Esophagus muscularis mucosa (tissue), 4 donors: Measurements from ENCODE around the gene SERTAD1. TPM values are rescaled to one million over a fixed set of nuclear protein-coding genes. Genes with fewer than 3 reads are reported as not detected.
"Not testable (repeated sequence)": the region's sequence is repeated elsewhere in the genome, so short reads cannot be mapped to it uniquely, and the experiment has no call there.

Source experiments
- DNase-seq: peaks from one replicate; pipeline ENCODE4 v3.0.0-alpha.2; 2017; ENCODE audit errors: extremely low spot score
- H3K27ac ChIP-seq, 4 donors: fragments of 200-600 bp; sonication (generic); replicated peaks in 1 of 4; 1 replicate in 3 of 4; 2 replicates in 1 of 4; pipeline ENCODE4 v1.5.1; 2016 to 2019; ENCODE audit warnings: mild to moderate bottlenecking in 1 of 4
- H3K27me3 ChIP-seq, 4 donors: fragments of 200-600 bp; sonication (generic); one replicate each; pipeline versions ENCODE4 v1.5.1 to v1.6.0; 2016 to 2019
- H3K36me3 ChIP-seq, 4 donors: fragments of 200-600 bp; sonication (generic); one replicate each; pipeline ENCODE4 v1.5.1; 2016 to 2019
- H3K4me1 ChIP-seq, 4 donors: fragments of 200-600 bp; sonication (generic); one replicate each; pipeline ENCODE4 v1.5.1; 2016 to 2019
- H3K4me3 ChIP-seq, 4 donors: fragments of 200-600 bp; sonication (generic); 1 replicate in 2 of 4; 2 replicates in 2 of 4; pipeline ENCODE4 v1.5.1; 2016 to 2019; ENCODE audit warnings: mild to moderate bottlenecking in 4 of 4, moderate library complexity in 1 of 4
- H3K9me3 ChIP-seq, 4 donors: fragments of 200-600 bp; sonication (generic); 1 replicate in 3 of 4; 2 replicates in 1 of 4; pipeline ENCODE4 v1.5.1; 2016 to 2019
- EP300 ChIP-seq: sonication (generic); formaldehyde crosslinking; IDR thresholded peaks from one replicate; pipeline ENCODE4 v1.6.1; 2017; ENCODE audit warnings: antibody characterized with exemption
- POLR2A ChIP-seq: fragments of 450-650 bp; IDR thresholded peaks from one replicate; pipeline ENCODE4 v1.6.1; 2017; ENCODE audit warnings: antibody characterized with exemption, moderate library complexity, mild to moderate bottlenecking, low read depth
- POLR2AphosphoS5 ChIP-seq, 2 donors: sonication (generic); formaldehyde crosslinking; IDR thresholded peaks; one replicate each; pipeline ENCODE4 v1.6.1; 2017; ENCODE audit warnings: antibody characterized with exemption in 2 of 2
- WGBS: methylation state at CpG from one replicate; pipeline ENCODE4 v1.1.5; 2018; 5-methylcytosine and 5-hydroxymethylcytosine counted together
- intact Hi-C: fragments of 100-400 bp; cut with DNase I; formaldehyde crosslinking; loops from one replicate; pipeline ENCODE4 v1.15.1; 2023
- total RNA-seq, 4 donors: library from RNA; depleted of rRNA; stranded (reverse); fragments of >200 nt; gene quantifications; one replicate each; pipeline versions ENCODE4 v1.1.0 to v1.2.1, GENCODE V29; 2016
- TF ChIP-seq, protein P1 (sequence below), 3 experiments: fragments of 200-600 bp in 2 of 3; fragments of 450-650 bp in 1 of 3; sonication (generic) in 2 of 3; IDR thresholded peaks; one replicate each; pipeline ENCODE4 v1.5.1; 2017 to 2019; ENCODE audit warnings: antibody characterized with exemption in 3 of 3, mild to moderate bottlenecking in 2 of 3, moderate library complexity in 1 of 3

Gene SERTAD1
- total RNA-seq, 4 donors from 2014 or later: 13.7 to 73.1 (median 22.5) TPM

DNA sequence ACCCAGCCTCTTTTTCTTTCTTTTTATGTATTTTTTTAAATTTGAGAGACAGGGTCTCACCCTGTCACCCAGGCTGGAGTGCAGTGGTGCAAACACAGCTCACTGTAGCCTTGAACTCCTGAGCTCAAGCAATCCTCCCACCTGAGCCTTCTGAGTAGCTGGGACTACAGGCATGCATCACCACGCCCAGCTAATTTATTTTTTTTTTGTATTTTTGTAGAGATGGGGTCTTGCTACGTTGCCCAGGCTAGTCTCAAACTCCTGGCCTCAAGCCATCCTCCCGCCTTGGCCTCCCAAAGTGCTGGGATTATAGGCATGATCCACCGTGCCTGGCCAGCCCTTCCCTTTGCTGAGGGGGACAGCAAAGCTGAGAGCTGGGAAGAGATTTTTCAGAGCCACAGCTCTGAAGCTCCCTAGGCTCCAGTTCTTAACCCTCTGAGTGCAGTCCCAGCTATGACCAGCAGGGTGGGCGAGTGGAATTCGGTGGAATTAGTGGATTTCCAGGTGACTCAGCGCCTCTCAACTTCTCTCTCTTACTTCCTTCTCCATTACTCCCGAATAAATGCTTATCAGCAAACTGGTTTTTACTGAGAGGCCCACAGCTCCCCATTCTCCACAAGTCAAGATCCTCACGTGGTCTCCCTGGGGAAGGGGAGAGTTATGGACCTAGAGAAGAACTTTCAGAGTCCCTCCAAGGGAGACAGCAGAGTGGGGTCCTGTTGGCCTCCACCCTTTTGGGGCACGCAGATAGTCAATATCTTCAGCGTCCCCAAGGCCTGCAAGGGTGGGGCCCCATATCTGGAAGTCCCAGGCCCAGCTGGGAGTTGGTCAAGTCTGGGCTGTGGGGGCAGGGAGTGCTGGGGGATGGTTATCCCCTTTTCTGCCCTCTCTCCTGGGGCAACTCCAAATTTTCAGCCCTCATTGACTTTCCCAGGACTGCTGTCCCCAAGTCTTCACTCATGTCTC, 38.5 kb upstream of the SERTAD1 start:
- 23% methylated on average over 9 of the region's 11 CpGs for WGBS
- Histone ChIP-seq H3K36me3 (peaks cover 0 to 4% (median 0%) of the 10 kb centered on the region in 4 donors), H3K9me3 (no peaks in the 10 kb centered on the region), H3K27ac (peak overlapping the region; percentile 89 to 94 (median 92)), H3K4me3 (peak overlapping the region; percentile 69 to 89 (median 80)), H3K4me1 (peaks cover 27 to 53% (median 50%) of the 10 kb centered on the region in 4 donors), H3K27me3 (no peaks in the 10 kb centered on the region)
- TF ChIP-seq, protein P1, sequence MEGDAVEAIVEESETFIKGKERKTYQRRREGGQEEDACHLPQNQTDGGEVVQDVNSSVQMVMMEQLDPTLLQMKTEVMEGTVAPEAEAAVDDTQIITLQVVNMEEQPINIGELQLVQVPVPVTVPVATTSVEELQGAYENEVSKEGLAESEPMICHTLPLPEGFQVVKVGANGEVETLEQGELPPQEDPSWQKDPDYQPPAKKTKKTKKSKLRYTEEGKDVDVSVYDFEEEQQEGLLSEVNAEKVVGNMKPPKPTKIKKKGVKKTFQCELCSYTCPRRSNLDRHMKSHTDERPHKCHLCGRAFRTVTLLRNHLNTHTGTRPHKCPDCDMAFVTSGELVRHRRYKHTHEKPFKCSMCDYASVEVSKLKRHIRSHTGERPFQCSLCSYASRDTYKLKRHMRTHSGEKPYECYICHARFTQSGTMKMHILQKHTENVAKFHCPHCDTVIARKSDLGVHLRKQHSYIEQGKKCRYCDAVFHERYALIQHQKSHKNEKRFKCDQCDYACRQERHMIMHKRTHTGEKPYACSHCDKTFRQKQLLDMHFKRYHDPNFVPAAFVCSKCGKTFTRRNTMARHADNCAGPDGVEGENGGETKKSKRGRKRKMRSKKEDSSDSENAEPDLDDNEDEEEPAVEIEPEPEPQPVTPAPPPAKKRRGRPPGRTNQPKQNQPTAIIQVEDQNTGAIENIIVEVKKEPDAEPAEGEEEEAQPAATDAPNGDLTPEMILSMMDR (IDR thresholded peaks at IDR 0.05): peak; percentile 73 to 95 (median 93)
- no peak for TF ChIP-seq POLR2A
- TF ChIP-seq EP300: no peak
- peak; percentile 27 to 50 for TF ChIP-seq POLR2AphosphoS5 (IDR thresholded peaks at IDR 0.05)
- intact Hi-C loops: loop anchor here (2.0 kb wide), 2 partner anchors 64 to 134 kb away; no protein-coding TSS in a partner anchor
- DNase-seq: peak; percentile 98

DNA sequence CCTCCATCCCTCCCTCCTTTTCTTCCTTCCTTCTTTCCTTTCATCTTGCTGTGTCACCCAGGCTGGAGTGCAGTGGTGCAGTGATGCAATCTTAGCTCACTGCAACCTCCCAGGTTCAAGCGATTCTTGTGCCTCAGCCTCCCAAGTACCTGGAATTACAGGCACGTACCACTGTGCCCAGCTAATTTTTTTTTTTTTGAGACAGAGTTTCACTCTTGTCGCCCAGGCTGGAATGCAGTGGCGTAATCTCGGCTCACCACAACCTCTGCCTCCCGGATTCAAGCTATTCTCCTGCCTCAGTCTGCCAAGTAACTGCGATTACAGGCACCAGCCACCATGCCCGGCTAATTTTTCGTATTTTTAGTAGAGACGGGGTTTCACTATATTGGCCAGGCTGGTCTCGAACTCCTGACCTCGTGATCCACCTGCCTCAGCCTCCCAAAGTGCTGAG, 37.8 kb upstream of the SERTAD1 start:
- not testable (repeated sequence) for H3K36me3 ChIP-seq, H3K9me3 ChIP-seq, DNase-seq, H3K27me3 ChIP-seq
- 80% methylated on average over 12 of the region's 12 CpGs for WGBS
- Histone ChIP-seq H3K4me3 (peak overlapping the region in 2 of 4 donors; percentile 11 to 89), H3K4me1 (peaks cover 27 to 53% (median 50%) of the 10 kb centered on the region in 4 donors), H3K27ac (peak overlapping the region; percentile 89 to 94 (median 92))
- intact Hi-C loops: loop anchor here (2.0 kb wide), 2 partner anchors 65 to 135 kb away; no protein-coding TSS in a partner anchor

DNA sequence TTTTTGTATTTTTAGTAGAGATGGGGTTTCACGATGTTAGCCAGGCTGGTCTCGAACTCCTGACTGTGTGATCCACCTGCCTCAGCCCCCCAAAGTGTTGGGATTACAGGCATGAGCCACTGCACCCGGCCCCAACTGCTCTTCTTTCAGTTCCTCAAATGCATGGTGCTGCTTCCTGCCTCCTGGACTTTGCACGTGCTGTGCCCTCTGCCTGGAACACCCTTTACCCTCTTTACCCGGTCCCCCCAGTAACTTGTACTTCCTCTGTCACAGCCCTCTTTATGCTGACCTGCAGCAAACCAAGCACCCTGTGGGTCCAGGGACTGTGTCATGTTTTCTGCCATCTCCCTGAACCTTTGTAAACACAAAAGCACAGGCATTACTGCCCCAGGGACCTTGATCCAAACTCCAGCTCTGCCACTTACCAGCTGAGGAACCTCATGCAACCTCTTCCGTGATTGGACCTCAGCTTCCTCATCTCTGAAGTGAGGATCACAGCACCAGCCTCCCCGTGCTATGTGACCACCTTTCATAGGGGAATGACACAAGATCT, 36.0 kb upstream of the SERTAD1 start:
- intact Hi-C loops: no loop called here
- no peaks in the 10 kb centered on the region for H3K9me3 ChIP-seq
- 63% methylated on average over 5 of the region's 7 CpGs for WGBS
- H3K27ac ChIP-seq: peak overlapping the region in 2 of 4 donors; percentile 7 to 94
- no peaks in the 10 kb centered on the region for H3K27me3 ChIP-seq
- no peak for DNase-seq
- no peak overlapping the region for H3K4me3 ChIP-seq
- peaks cover 15 to 26% (median 20%) of the 10 kb centered on the region in 4 donors for H3K36me3 ChIP-seq
- no peak for TF ChIP-seq EP300
- no peak for TF ChIP-seq POLR2AphosphoS5 (IDR thresholded peaks at IDR 0.05)
- TF ChIP-seq, protein P1 (IDR thresholded peaks at IDR 0.05): no peak
- no peak for TF ChIP-seq POLR2A
- peaks cover 24 to 43% (median 39%) of the 10 kb centered on the region in 4 donors for H3K4me1 ChIP-seq

DNA sequence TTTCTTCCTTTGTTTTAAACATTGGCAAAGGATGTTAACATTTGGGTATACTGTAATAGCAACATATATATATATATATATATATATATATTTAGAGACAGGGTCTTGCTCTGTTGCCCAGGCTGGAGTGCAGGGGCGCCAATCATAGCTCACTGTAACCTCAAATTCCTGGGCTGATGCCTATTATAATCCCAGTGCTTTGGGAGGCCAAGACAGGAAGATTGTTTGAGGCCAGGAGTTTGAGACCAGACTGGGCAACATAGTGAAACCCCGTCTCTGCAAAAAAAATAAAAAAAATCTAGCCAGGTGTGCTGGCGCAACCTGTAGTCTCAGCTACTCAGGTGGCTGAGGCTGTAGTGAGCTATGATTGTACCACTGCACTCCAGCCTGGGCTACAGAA, 34.4 kb upstream of the SERTAD1 start:
- no peaks in the 10 kb centered on the region for H3K9me3 ChIP-seq
- no peak overlapping the region for H3K4me3 ChIP-seq
- no peak for DNase-seq
- intact Hi-C loops: no loop called here
- peaks cover 20 to 41% (median 25%) of the 10 kb centered on the region in 4 donors for H3K36me3 ChIP-seq
- peaks cover 17 to 32% (median 29%) of the 10 kb centered on the region in 4 donors for H3K4me1 ChIP-seq
- TF ChIP-seq EP300 (no peak), POLR2A (no peak), POLR2AphosphoS5 (IDR thresholded peaks at IDR 0.05) (no peak)
- TF ChIP-seq, protein P1 (IDR thresholded peaks at IDR 0.05): no peak
- 88% methylated on average over 3 of the region's 3 CpGs for WGBS
- H3K27ac ChIP-seq: no peak overlapping the region
- H3K27me3 ChIP-seq: no peaks in the 10 kb centered on the region

DNA sequence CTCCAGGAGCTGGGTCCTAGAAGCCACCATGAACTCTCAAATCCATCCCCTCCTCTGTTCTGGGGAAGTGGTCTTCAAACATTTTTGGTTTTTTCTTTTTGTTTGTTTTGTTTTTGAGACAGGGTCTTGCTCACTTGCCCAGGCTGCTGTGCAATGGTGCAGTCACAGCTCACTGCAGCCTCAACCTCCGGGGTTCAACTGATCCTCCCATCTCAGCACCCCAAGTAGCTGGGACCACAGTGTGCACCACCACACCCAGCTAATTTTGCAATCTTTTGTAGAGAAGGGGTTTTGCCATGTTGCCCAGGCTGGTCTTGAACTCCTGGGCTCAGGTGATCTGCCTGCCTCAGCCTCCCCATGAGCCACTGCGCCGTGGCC, 32.8 kb upstream of the SERTAD1 start:
- H3K9me3 ChIP-seq: no peaks in the 10 kb centered on the region
- DNase-seq: no peak
- no peak overlapping the region for H3K4me3 ChIP-seq
- H3K27me3 ChIP-seq: no peaks in the 10 kb centered on the region
- H3K36me3 ChIP-seq: peaks cover 24 to 57% (median 29%) of the 10 kb centered on the region in 4 donors
- WGBS: 97% methylated on average over 2 of the region's 3 CpGs
- intact Hi-C loops: no loop called here
- TF ChIP-seq EP300 (no peak), POLR2AphosphoS5 (IDR thresholded peaks at IDR 0.05) (no peak)
- TF ChIP-seq, protein P1 (IDR thresholded peaks at IDR 0.05): no peak
- no peak overlapping the region for H3K27ac ChIP-seq
- peaks cover 4 to 16% (median 13%) of the 10 kb centered on the region in 4 donors for H3K4me1 ChIP-seq
